CD4-positive, alpha-beta T cell treated with Interleukin-12 subunit alpha and Interleukin-12 subunit beta, for 1 hour (primary cell): Measurements from ENCODE around the gene MBD6.
"Not testable (repeated sequence)": the region's sequence is repeated elsewhere in the genome, so short reads cannot be mapped to it uniquely, and the experiment has no call there.

Experiments
- DNase-seq: peaks from one replicate; pipeline ENCODE4 v3.0.0-alpha.2; 2020

MBD6 gene

GRCh38 chr12:57551637-57552305, 29.1 kb downstream of the MBD6 start:
- DNase-seq: no peak

- DNase-seq: no peak
These were observed 29.7 kb downstream of the MBD6 start for GRCh38 chr12:57552306-57552651.

- no peak for DNase-seq
These were observed 30.2 kb downstream of the MBD6 start for GRCh38 chr12:57552835-57553313.

GRCh38 chr12:57553343-57554202, 30.9 kb downstream of the MBD6 start:
- no peak for DNase-seq

- no peak for DNase-seq
These were observed 31.8 kb downstream of the MBD6 start for GRCh38 chr12:57554453-57554852.

- no peak for DNase-seq
These were observed 32.3 kb downstream of the MBD6 start for GRCh38 chr12:57554897-57555296.

- no peak for DNase-seq
These were observed 36.2 kb downstream of the MBD6 start for GRCh38 chr12:57558864-57559263.

GRCh38 chr12:57560516-57560915, 37.9 kb downstream of the MBD6 start:
- DNase-seq: no peak

GRCh38 chr12:57561117-57561516, 38.5 kb downstream of the MBD6 start:
- DNase-seq: not testable (repeated sequence)

- DNase-seq: no peak
These were observed 40.7 kb downstream of the MBD6 start for GRCh38 chr12:57563358-57563757.

- DNase-seq: no peak
These were observed 41.6 kb downstream of the MBD6 start for GRCh38 chr12:57564178-57564740.

- DNase-seq: no peak
These were observed 46.2 kb downstream of the MBD6 start for GRCh38 chr12:57568838-57569237.

- DNase-seq: no peak
These were observed 47.2 kb downstream of the MBD6 start for GRCh38 chr12:57569858-57570257.

- not testable (repeated sequence) for DNase-seq
These were observed 47.8 kb downstream of the MBD6 start for GRCh38 chr12:57570438-57570837.

- no peak for DNase-seq
These were observed 49.5 kb downstream of the MBD6 start for GRCh38 chr12:57571926-57572762.

GRCh38 chr12:57574795-57575194, 52.2 kb downstream of the MBD6 start:
- no peak for DNase-seq

GRCh38 chr12:57575771-57576612, 53.4 kb downstream of the MBD6 start:
- DNase-seq: no peak

- no peak for DNase-seq
These were observed 54.1 kb downstream of the MBD6 start for GRCh38 chr12:57576613-57577160.

- DNase-seq: no peak
These were observed 55.5 kb downstream of the MBD6 start for GRCh38 chr12:57577981-57578758.

GRCh38 chr12:57579011-57579410, 56.4 kb downstream of the MBD6 start:
- no peak for DNase-seq
